C4-2B (cell line): Measurements from ENCODE around the gene TMEM135.

Source experiments
- ZFX ChIP-seq: fragments of 450-650 bp; IDR thresholded peaks from 2 replicates; pipeline ENCODE4 v1.6.1; 2017
- TF ChIP-seq, protein P1 (sequence below): fragments of 450-650 bp; conservative IDR thresholded peaks from 2 replicates; pipeline ENCODE4 v1.5.1; 2017; ENCODE audit warnings: mild to moderate bottlenecking

DNA sequence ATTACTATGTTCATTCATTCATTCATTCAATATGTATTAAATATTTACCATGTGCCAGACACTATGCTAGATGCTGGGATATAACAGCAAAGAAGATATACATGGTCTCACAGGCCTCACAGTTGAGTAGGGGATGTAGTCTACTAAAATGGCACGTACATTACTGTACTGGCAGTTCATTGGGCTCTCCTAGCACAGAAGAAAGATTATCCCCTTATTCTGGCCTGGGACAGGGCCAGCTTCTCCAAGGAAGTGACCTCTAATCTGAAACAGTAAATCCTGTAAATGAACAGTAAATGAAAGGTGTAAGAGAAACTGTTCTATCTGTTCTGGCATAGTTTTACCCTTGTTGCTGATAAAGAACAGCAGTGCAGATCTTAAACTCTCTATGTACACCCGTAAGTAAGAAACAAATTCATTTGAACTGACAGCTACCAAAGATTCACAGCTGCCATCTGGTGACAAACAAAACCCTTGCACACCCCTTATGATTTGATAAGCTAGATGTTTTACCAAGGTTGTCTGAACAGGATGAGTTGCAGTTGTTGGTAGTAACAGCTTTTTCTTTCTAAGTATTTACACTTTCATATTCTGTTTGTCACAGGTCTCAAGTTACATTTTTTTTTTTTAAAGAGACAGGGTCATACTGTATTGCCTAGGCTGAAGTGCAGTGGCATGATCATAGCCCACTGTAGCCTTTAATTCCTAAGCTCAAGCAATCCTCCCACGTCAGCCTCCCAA, 263.1 kb downstream of the TMEM135 start:
- TF ChIP-seq, protein P1, sequence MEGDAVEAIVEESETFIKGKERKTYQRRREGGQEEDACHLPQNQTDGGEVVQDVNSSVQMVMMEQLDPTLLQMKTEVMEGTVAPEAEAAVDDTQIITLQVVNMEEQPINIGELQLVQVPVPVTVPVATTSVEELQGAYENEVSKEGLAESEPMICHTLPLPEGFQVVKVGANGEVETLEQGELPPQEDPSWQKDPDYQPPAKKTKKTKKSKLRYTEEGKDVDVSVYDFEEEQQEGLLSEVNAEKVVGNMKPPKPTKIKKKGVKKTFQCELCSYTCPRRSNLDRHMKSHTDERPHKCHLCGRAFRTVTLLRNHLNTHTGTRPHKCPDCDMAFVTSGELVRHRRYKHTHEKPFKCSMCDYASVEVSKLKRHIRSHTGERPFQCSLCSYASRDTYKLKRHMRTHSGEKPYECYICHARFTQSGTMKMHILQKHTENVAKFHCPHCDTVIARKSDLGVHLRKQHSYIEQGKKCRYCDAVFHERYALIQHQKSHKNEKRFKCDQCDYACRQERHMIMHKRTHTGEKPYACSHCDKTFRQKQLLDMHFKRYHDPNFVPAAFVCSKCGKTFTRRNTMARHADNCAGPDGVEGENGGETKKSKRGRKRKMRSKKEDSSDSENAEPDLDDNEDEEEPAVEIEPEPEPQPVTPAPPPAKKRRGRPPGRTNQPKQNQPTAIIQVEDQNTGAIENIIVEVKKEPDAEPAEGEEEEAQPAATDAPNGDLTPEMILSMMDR, result peak; percentile 32
- no peak for TF ChIP-seq ZFX
